ENCODE measurements around the gene IMMP2L.

IMMP2L gene

GRCh38 chr7:110803602-110804143 lies 758.6 kb downstream of the IMMP2L start:
- no peak for DNase-seq (ENCODE audit: low read depth)

- DNase-seq (ENCODE audit: low read depth) = no peak
Observed at GRCh38 chr7:110801502-110801901, 760.8 kb downstream of the IMMP2L start.

- no peak for DNase-seq (ENCODE audit: low read depth)
Observed at GRCh38 chr7:110800984-110801383, 761.3 kb downstream of the IMMP2L start.

- DNase-seq (ENCODE audit: low read depth) = no peak
Observed at GRCh38 chr7:110797656-110798055, 764.6 kb downstream of the IMMP2L start.

GRCh38 chr7:110790992-110791391 lies 771.3 kb downstream of the IMMP2L start:
- DNase-seq (ENCODE audit: low read depth) = no peak

- no peak for DNase-seq (ENCODE audit: low read depth)
Observed at GRCh38 chr7:110786328-110786965, 775.8 kb downstream of the IMMP2L start.

- no peak for DNase-seq (ENCODE audit: low read depth)
Observed at GRCh38 chr7:110784749-110785148, 777.5 kb downstream of the IMMP2L start.

- DNase-seq (ENCODE audit: low read depth) = no peak
Observed at GRCh38 chr7:110780712-110781111, 781.6 kb downstream of the IMMP2L start.

- no peak for DNase-seq (ENCODE audit: low read depth)
Observed at GRCh38 chr7:110779339-110779738, 783.0 kb downstream of the IMMP2L start.

- DNase-seq (ENCODE audit: low read depth) = no peak
Observed at GRCh38 chr7:110775046-110775445, 787.2 kb downstream of the IMMP2L start.

GRCh38 chr7:110774071-110774470 lies 788.2 kb downstream of the IMMP2L start:
- DNase-seq (ENCODE audit: low read depth) = no peak

- DNase-seq (ENCODE audit: low read depth) = no peak
Observed at GRCh38 chr7:110772615-110773014, 789.7 kb downstream of the IMMP2L start.

GRCh38 chr7:110771717-110772116 lies 790.6 kb downstream of the IMMP2L start:
- DNase-seq (ENCODE audit: low read depth) = no peak

GRCh38 chr7:110767550-110768110 lies 794.7 kb downstream of the IMMP2L start:
- DNase-seq (ENCODE audit: low read depth) = no peak

GRCh38 chr7:110766864-110767263 lies 795.4 kb downstream of the IMMP2L start:
- no peak for DNase-seq (ENCODE audit: low read depth)

- DNase-seq (ENCODE audit: low read depth) = no peak
Observed at GRCh38 chr7:110764852-110765251, 797.4 kb downstream of the IMMP2L start.

GRCh38 chr7:110762546-110763225 lies 799.6 kb downstream of the IMMP2L start:
- DNase-seq (ENCODE audit: low read depth) = no peak

- DNase-seq (ENCODE audit: low read depth) = no peak
Observed at GRCh38 chr7:110760341-110760740, 802.0 kb downstream of the IMMP2L start.

- no peak for DNase-seq (ENCODE audit: low read depth)
Observed at GRCh38 chr7:110759069-110759468, 803.2 kb downstream of the IMMP2L start.

GRCh38 chr7:110754649-110755048 lies 807.6 kb downstream of the IMMP2L start:
- no peak for DNase-seq (ENCODE audit: low read depth)

- no peak for DNase-seq (ENCODE audit: low read depth)
Observed at GRCh38 chr7:110750931-110751605, 811.2 kb downstream of the IMMP2L start.

GRCh38 chr7:110733221-110733620 lies 829.1 kb downstream of the IMMP2L start:
- DNase-seq (ENCODE audit: low read depth) = no peak

GRCh38 chr7:110724811-110725210 lies 837.5 kb downstream of the IMMP2L start:
- DNase-seq (ENCODE audit: low read depth) = no peak
